ENCODE data around the gene ATG16L1. TPM values are rescaled to one million over a fixed set of nuclear protein-coding genes. Genes with fewer than 3 reads are reported as not detected.

The ATG16L1 gene
- total RNA-seq, 3 donors from 2014 or later (not counting 1 experiment from before 2014, with no cell fraction given), result 106 to 142 (median 117) TPM

GRCh38 chr2:233285921-233286320, 34.4 kb downstream of the ATG16L1 start:
- H3K27ac ChIP-seq (ENCODE audit: low read length), result no peak overlapping the region
- no peak for DNase-seq
- peaks cover 14% of the 10 kb centered on the region for H3K4me1 ChIP-seq (ENCODE audit: control insufficient read depth, insufficient read depth, low read length)
- peaks cover 78% of the 10 kb centered on the region for H3K36me3 ChIP-seq (ENCODE audit: control insufficient read depth, insufficient read depth, low read length)
- intact Hi-C loops (cut with micrococcal nuclease), result no loop called here
- Mint-ChIP-seq H3K27me3 (ENCODE audit: low read depth in 2 of 2) (no peaks in the 10 kb centered on the region), H3K27ac (no peak overlapping the region), H3K4me3 (no peak overlapping the region), H3K9me3 (no peaks in the 10 kb centered on the region), H3K36me3 (peaks cover 42% of the 10 kb centered on the region), H3K4me1 (peaks cover 22 to 50% of the 10 kb centered on the region in 2 donors)
- WGBS (ENCODE audit: insufficient coverage), result 97% methylated on average over 5 of the region's 5 CpGs
- H3K9me3 ChIP-seq (ENCODE audit: control insufficient read depth, insufficient read depth, low read length), result no peaks in the 10 kb centered on the region
- no peak for ATAC-seq
- H3K4me3 ChIP-seq (ENCODE audit: low read length), result no peak overlapping the region
- no peak for TF ChIP-seq CTCF (IDR thresholded peaks at IDR 0.05)
- no peaks in the 10 kb centered on the region for H3K27me3 ChIP-seq (ENCODE audit: control insufficient read depth, insufficient read depth, low read length)

- Mint-ChIP-seq H3K36me3 (peaks cover 53% of the 10 kb centered on the region), H3K4me1 (peaks cover 4 to 34% of the 10 kb centered on the region in 2 donors), H3K9me3 (no peaks in the 10 kb centered on the region), H3K27me3 (ENCODE audit: low read depth in 2 of 2) (no peaks in the 10 kb centered on the region), H3K4me3 (no peak overlapping the region), H3K27ac (no peak overlapping the region)
- 97% methylated on average over 5 of the region's 6 CpGs for WGBS (ENCODE audit: insufficient coverage)
- no peak for TF ChIP-seq CTCF (IDR thresholded peaks at IDR 0.05)
- Histone ChIP-seq H3K4me3 (ENCODE audit: low read length) (no peak overlapping the region), H3K27me3 (ENCODE audit: control insufficient read depth, insufficient read depth, low read length) (no peaks in the 10 kb centered on the region), H3K9me3 (ENCODE audit: control insufficient read depth, insufficient read depth, low read length) (no peaks in the 10 kb centered on the region), H3K36me3 (ENCODE audit: control insufficient read depth, insufficient read depth, low read length) (peaks cover 83% of the 10 kb centered on the region), H3K4me1 (ENCODE audit: control insufficient read depth, insufficient read depth, low read length) (no peaks in the 10 kb centered on the region), H3K27ac (ENCODE audit: low read length) (no peak overlapping the region)
- ATAC-seq (no peak), DNase-seq (no peak)
- intact Hi-C loops (cut with micrococcal nuclease), result no loop called here
These were observed 36.4 kb downstream of the ATG16L1 start for GRCh38 chr2:233287871-233288270.

GRCh38 chr2:233288663-233289062, 37.2 kb downstream of the ATG16L1 start:
- H3K9me3 Mint-ChIP-seq, result no peaks in the 10 kb centered on the region
- intact Hi-C loops (cut with micrococcal nuclease), result no loop called here
- no peak for TF ChIP-seq CTCF (IDR thresholded peaks at IDR 0.05)

GRCh38 chr2:233289648-233290047, 38.2 kb downstream of the ATG16L1 start:
- Mint-ChIP-seq H3K9me3 (no peaks in the 10 kb centered on the region), H3K27me3 (ENCODE audit: low read depth in 2 of 2) (no peaks in the 10 kb centered on the region), H3K4me1 (peaks cover 5 to 38% of the 10 kb centered on the region in 2 donors), H3K36me3 (peaks cover 68% of the 10 kb centered on the region), H3K27ac (no peak overlapping the region), H3K4me3 (no peak overlapping the region)
- DNase-seq, result no peak
- no peak for TF ChIP-seq CTCF (IDR thresholded peaks at IDR 0.05)
- H3K9me3 ChIP-seq (ENCODE audit: control insufficient read depth, insufficient read depth, low read length), result no peaks in the 10 kb centered on the region
- H3K27ac ChIP-seq (ENCODE audit: low read length), result no peak overlapping the region
- no peak for ATAC-seq
- WGBS (ENCODE audit: insufficient coverage), result 97% methylated on average over 12 of the region's 12 CpGs
- no peaks in the 10 kb centered on the region for H3K4me1 ChIP-seq (ENCODE audit: control insufficient read depth, insufficient read depth, low read length)
- H3K36me3 ChIP-seq (ENCODE audit: control insufficient read depth, insufficient read depth, low read length), result peaks cover 94% of the 10 kb centered on the region
- H3K4me3 ChIP-seq (ENCODE audit: low read length), result no peak overlapping the region
- no peaks in the 10 kb centered on the region for H3K27me3 ChIP-seq (ENCODE audit: control insufficient read depth, insufficient read depth, low read length)
- intact Hi-C loops (cut with micrococcal nuclease), result no loop called here

More at GRCh38 chr2:233288663-233289062, 37.2 kb downstream of the ATG16L1 start:
- Histone ChIP-seq H3K36me3 (ENCODE audit: control insufficient read depth, insufficient read depth, low read length) (peaks cover 90% of the 10 kb centered on the region), H3K27me3 (ENCODE audit: control insufficient read depth, insufficient read depth, low read length) (no peaks in the 10 kb centered on the region), H3K27ac (ENCODE audit: low read length) (no peak overlapping the region), H3K4me1 (ENCODE audit: control insufficient read depth, insufficient read depth, low read length) (no peaks in the 10 kb centered on the region), H3K4me3 (ENCODE audit: low read length) (no peak overlapping the region), H3K9me3 (ENCODE audit: control insufficient read depth, insufficient read depth, low read length) (no peaks in the 10 kb centered on the region)
- no peak for ATAC-seq
- H3K4me1 Mint-ChIP-seq, result peaks cover under 1 to 31% of the 10 kb centered on the region in 2 donors
- peaks cover 58% of the 10 kb centered on the region for H3K36me3 Mint-ChIP-seq
- no peak overlapping the region for H3K4me3 Mint-ChIP-seq
- H3K27ac Mint-ChIP-seq, result no peak overlapping the region
- DNase-seq, result no peak
- H3K27me3 Mint-ChIP-seq (ENCODE audit: low read depth in 2 of 2), result no peaks in the 10 kb centered on the region
- 98% methylated on average over 5 of the region's 5 CpGs for WGBS (ENCODE audit: insufficient coverage)

Measured in natural killer cell (primary cell).